Measurements from ENCODE around the gene AAK1. TPM values are rescaled to one million over a fixed set of nuclear protein-coding genes. Genes with fewer than 3 reads are reported as not detected.

The AAK1 gene
- polyA plus RNA-seq, 1 of the 3 experiments (the other 2 are of a cell fraction) = 13.4 TPM

- no peaks in the 10 kb centered on the region for H3K9me2 ChIP-seq
- H3K36me3 ChIP-seq (replicated peaks in 1 of 2; ENCODE audit: control insufficient read depth in 1 of 2, insufficient read depth in 2 of 2, low read length in 1 of 2) = no peaks in the 10 kb centered on the region
- 16% methylated on average over 5 of the region's 5 CpGs for WGBS (ENCODE audit: low lambda C conversion rate)
- H3F3A ChIP-seq (replicated peaks; ENCODE audit: insufficient read depth) = no peaks in the 10 kb centered on the region
- H2AFZ ChIP-seq (ENCODE audit: low read depth) = peak overlapping the region; percentile 65
- POLR2A ChIA-PET = interaction anchor here (0.8 kb wide), 1 partner anchor 40 kb away, joined by 3 read pairs; the partner anchor contains the start of gene AAK1
- H3K4me2 ChIP-seq = peak overlapping the region; percentile 26
- CTCF ChIA-PET = interaction anchor here (1.0 to 1.9 kb wide), 5 partner anchors 15 to 133 kb away, joined by 3 to 9 read pairs (median 5); no protein-coding TSS in a partner anchor
- H3K27me3 ChIP-seq (ENCODE audit: insufficient read depth) = no peaks in the 10 kb centered on the region
- H3K27ac ChIP-seq (ENCODE audit: low read depth in 2 of 2, low read length in 1 of 2) = peak overlapping the region; percentile 71 to 94
- H4K20me1 ChIP-seq (ENCODE audit: insufficient read depth) = no peaks in the 10 kb centered on the region
- H3K4me1 ChIP-seq (ENCODE audit: control insufficient read depth in 1 of 2, insufficient read depth in 2 of 2, low read depth in 1 of 2, low read length in 1 of 2) = peaks cover 11 to 15% of the 10 kb centered on the region in 2 experiments; a peak in 3 of 4 replicates
- DNase-seq = peak; percentile 69
- H3K9me3 ChIP-seq = no peaks in the 10 kb centered on the region
- 0 out of 4 replicates have a peak overlapping the region, but pooled peaks of 1 of the 2 experiments have one; percentile 6 for H3K4me3 ChIP-seq (ENCODE audit: low read depth in 2 of 2, low read length in 1 of 2)
- no peaks in the 10 kb centered on the region for H3K79me2 ChIP-seq (ENCODE audit: insufficient read depth)
- H3K9ac ChIP-seq = no peak overlapping the region
- TF ChIP-seq USF2 (IDR thresholded peaks at IDR 0.05; ENCODE audit: borderline replicate concordance, low read depth, low read length) (no peak), FOXJ3 (CRISPR knock-in tag; IDR thresholded peaks at IDR 0.05) (peak; percentile 69; the same call in 1 of the 2 replicates), RXRA (IDR thresholded peaks at IDR 0.05; ENCODE audit: borderline replicate concordance, low read depth) (peak; percentile 35; the same call in 1 of the 2 replicates), MXI1 (IDR thresholded peaks at IDR 0.05; ENCODE audit: low read depth, low read length) (no peak; the same call in none of the 2 replicates), EZH2phosphoT487 (IDR thresholded peaks at IDR 0.05; ENCODE audit: borderline replicate concordance, low read depth) (no peak), SIN3A (IDR thresholded peaks at IDR 0.05; ENCODE audit: borderline replicate concordance, low read depth, low read length) (0 out of 2 replicates have a peak, but pooled peaks have one; percentile 31), USF1 (IDR thresholded peaks at IDR 0.05; ENCODE audit: borderline replicate concordance, low read depth) (0 out of 2 replicates have a peak, but pooled peaks have one; percentile 19), PBX3 (IDR thresholded peaks at IDR 0.05) (peak; percentile 89), POLR2AphosphoS5 (IDR thresholded peaks at IDR 0.05; ENCODE audit: low read depth, low read length) (peak; percentile 89), NFIC (IDR thresholded peaks at IDR 0.05; ENCODE audit: borderline replicate concordance) (peak; percentile 92), EP300 (IDR thresholded peaks at IDR 0.05; ENCODE audit: borderline replicate concordance in 1 of 2, low read depth in 1 of 2, low read length in 1 of 2) (peak; percentile 89 to 94), TAF1 (IDR thresholded peaks at IDR 0.05; ENCODE audit: borderline replicate concordance, low read depth, low read length) (no peak; the same call in 1 of the 2 replicates), GATA2 (CRISPR knock-in tag; IDR thresholded peaks at IDR 0.05) (peak; percentile 80), CHD2 (IDR thresholded peaks at IDR 0.05; ENCODE audit: low read length, partially characterized antibody) (peak; percentile 77), FOXM1 (IDR thresholded peaks at IDR 0.05; ENCODE audit: low read depth) (peak; percentile 86), TCF12 (IDR thresholded peaks at IDR 0.05) (peak; percentile 94)
- TF ChIP-seq, protein P1, sequence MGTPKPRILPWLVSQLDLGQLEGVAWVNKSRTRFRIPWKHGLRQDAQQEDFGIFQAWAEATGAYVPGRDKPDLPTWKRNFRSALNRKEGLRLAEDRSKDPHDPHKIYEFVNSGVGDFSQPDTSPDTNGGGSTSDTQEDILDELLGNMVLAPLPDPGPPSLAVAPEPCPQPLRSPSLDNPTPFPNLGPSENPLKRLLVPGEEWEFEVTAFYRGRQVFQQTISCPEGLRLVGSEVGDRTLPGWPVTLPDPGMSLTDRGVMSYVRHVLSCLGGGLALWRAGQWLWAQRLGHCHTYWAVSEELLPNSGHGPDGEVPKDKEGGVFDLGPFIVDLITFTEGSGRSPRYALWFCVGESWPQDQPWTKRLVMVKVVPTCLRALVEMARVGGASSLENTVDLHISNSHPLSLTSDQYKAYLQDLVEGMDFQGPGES (IDR thresholded peaks at IDR 0.05; ENCODE audit: low read depth, low read length) = no peak
- TF ChIP-seq, protein P2, sequence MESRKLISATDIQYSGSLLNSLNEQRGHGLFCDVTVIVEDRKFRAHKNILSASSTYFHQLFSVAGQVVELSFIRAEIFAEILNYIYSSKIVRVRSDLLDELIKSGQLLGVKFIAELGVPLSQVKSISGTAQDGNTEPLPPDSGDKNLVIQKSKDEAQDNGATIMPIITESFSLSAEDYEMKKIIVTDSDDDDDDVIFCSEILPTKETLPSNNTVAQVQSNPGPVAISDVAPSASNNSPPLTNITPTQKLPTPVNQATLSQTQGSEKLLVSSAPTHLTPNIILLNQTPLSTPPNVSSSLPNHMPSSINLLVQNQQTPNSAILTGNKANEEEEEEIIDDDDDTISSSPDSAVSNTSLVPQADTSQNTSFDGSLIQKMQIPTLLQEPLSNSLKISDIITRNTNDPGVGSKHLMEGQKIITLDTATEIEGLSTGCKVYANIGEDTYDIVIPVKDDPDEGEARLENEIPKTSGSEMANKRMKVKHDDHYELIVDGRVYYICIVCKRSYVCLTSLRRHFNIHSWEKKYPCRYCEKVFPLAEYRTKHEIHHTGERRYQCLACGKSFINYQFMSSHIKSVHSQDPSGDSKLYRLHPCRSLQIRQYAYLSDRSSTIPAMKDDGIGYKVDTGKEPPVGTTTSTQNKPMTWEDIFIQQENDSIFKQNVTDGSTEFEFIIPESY (IDR thresholded peaks at IDR 0.05; ENCODE audit: borderline replicate concordance, low read depth) = no peak
- TF ChIP-seq, protein P3, sequence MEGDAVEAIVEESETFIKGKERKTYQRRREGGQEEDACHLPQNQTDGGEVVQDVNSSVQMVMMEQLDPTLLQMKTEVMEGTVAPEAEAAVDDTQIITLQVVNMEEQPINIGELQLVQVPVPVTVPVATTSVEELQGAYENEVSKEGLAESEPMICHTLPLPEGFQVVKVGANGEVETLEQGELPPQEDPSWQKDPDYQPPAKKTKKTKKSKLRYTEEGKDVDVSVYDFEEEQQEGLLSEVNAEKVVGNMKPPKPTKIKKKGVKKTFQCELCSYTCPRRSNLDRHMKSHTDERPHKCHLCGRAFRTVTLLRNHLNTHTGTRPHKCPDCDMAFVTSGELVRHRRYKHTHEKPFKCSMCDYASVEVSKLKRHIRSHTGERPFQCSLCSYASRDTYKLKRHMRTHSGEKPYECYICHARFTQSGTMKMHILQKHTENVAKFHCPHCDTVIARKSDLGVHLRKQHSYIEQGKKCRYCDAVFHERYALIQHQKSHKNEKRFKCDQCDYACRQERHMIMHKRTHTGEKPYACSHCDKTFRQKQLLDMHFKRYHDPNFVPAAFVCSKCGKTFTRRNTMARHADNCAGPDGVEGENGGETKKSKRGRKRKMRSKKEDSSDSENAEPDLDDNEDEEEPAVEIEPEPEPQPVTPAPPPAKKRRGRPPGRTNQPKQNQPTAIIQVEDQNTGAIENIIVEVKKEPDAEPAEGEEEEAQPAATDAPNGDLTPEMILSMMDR (IDR thresholded peaks at IDR 0.05) = no peak
Measured at GRCh38 chr2:69683170-69683971, 39.8 kb upstream of the AAK1 start.
